Mesenchymal stem cell (in vitro differentiated cells and primary cell): Measurements from ENCODE around the gene ROCK2.
"Not testable (repeated sequence)": the region's sequence is repeated elsewhere in the genome, so short reads cannot be mapped to it uniquely, and the experiment has no call there.

Experiments used
- DNase-seq: peaks from one replicate; pipeline ENCODE4 v3.0.0-alpha.2; 2013
- H2AFZ ChIP-seq: one replicate; pipeline ENCODE4 v1.6.1; 2013; ENCODE audit warnings: low read depth, mild to moderate bottlenecking, control low read depth, inconsistent platforms, low read length, moderate library complexity
- H2AK5ac ChIP-seq: 2 replicates; pipeline ENCODE4 v1.6.1; 2013; ENCODE audit warnings: low read length, moderate library complexity, mild to moderate bottlenecking, inconsistent platforms; ENCODE audit not compliant: severe bottlenecking
- H2BK120ac ChIP-seq: one replicate; pipeline ENCODE4 v1.6.1; 2013; ENCODE audit warnings: low read depth, mild to moderate bottlenecking, inconsistent platforms, low read length, moderate library complexity
- H2BK12ac ChIP-seq, 2 experiments: one replicate each; pipeline ENCODE4 v1.6.1; 2013; ENCODE audit warnings: inconsistent platforms in 2 of 2, low read length in 2 of 2, mild to moderate bottlenecking in 2 of 2, moderate library complexity in 2 of 2, control low read depth in 1 of 2
- H2BK15ac ChIP-seq: one replicate; pipeline ENCODE4 v1.6.1; 2013; ENCODE audit warnings: mild to moderate bottlenecking, low read depth, inconsistent platforms; ENCODE audit not compliant: poor library complexity, severe bottlenecking
- H2BK5ac ChIP-seq: 2 replicates; pipeline ENCODE4 v1.6.1; 2013; ENCODE audit warnings: low read depth, mild to moderate bottlenecking, low read length, control low read depth, inconsistent platforms; ENCODE audit not compliant: poor library complexity, severe bottlenecking
- H3K14ac ChIP-seq, 2 experiments: one replicate each; pipeline ENCODE4 v1.6.1; 2013; ENCODE audit warnings: inconsistent platforms in 2 of 2, low read length in 2 of 2, control low read depth in 1 of 2, mild to moderate bottlenecking in 1 of 2, moderate library complexity in 1 of 2
- H3K18ac ChIP-seq, 2 experiments: one replicate each; pipeline ENCODE4 v1.6.1; 2013; ENCODE audit warnings: inconsistent platforms in 2 of 2, low read length in 2 of 2, control low read depth in 1 of 2, low read depth in 1 of 2, mild to moderate bottlenecking in 1 of 2
- H3K23ac ChIP-seq, 2 experiments: one replicate each; pipeline ENCODE4 v1.6.1; 2013; ENCODE audit warnings: inconsistent platforms in 2 of 2, low read length in 2 of 2, mild to moderate bottlenecking in 2 of 2, moderate library complexity in 2 of 2, control low read depth in 1 of 2
- H3K27ac ChIP-seq: 2 replicates; pipeline ENCODE4 v1.5.1; 2013; ENCODE audit warnings: mild to moderate bottlenecking, moderate library complexity, low read length, control low read depth, inconsistent platforms; ENCODE audit not compliant: poor library complexity, severe bottlenecking
- H3K27me3 ChIP-seq, 2 experiments: 2 replicates each; pipeline versions ENCODE4 v1.6.1 to v1.7.0; 2013; ENCODE audit warnings: low read length in 2 of 2, mild to moderate bottlenecking in 2 of 2, moderate library complexity in 2 of 2, control low read depth in 1 of 2, inconsistent platforms in 1 of 2; ENCODE audit not compliant: control insufficient read depth in 1 of 2, insufficient read depth in 1 of 2
- H3K36me3 ChIP-seq, 2 experiments: 2 replicates each; pipeline versions ENCODE4 v1.6.1 to v1.7.0; 2013; ENCODE audit warnings: low read length in 2 of 2, control low read depth in 1 of 2, inconsistent platforms in 1 of 2, low read depth in 1 of 2, mild to moderate bottlenecking in 1 of 2; ENCODE audit not compliant: insufficient read depth in 2 of 2, control insufficient read depth in 1 of 2
- H3K4ac ChIP-seq, 2 experiments: one replicate each; pipeline ENCODE4 v1.6.1; 2013; ENCODE audit warnings: inconsistent platforms in 2 of 2, low read length in 2 of 2, mild to moderate bottlenecking in 2 of 2, moderate library complexity in 2 of 2, control low read depth in 1 of 2, low read depth in 1 of 2
- H3K4me1 ChIP-seq: 2 replicates; pipeline ENCODE4 v1.6.1; 2013; ENCODE audit warnings: low read depth, low read length, control low read depth; ENCODE audit not compliant: control insufficient read depth, insufficient read depth
- H3K4me2 ChIP-seq: 2 replicates; pipeline ENCODE4 v1.6.1; 2013; ENCODE audit warnings: low read length, mild to moderate bottlenecking, inconsistent platforms; ENCODE audit not compliant: poor library complexity, severe bottlenecking
- H3K4me3 ChIP-seq, 2 experiments: 2 replicates each; pipeline versions ENCODE4 v1.5.1 to v1.7.0; 2013; ENCODE audit warnings: low read length in 2 of 2, mild to moderate bottlenecking in 2 of 2, control low read depth in 1 of 2, low read depth in 1 of 2; ENCODE audit not compliant: insufficient read depth in 1 of 2
- H3K79me1 ChIP-seq: replicated peaks from 2 replicates; pipeline ENCODE4 v1.6.1; 2013; ENCODE audit warnings: mild to moderate bottlenecking, control low read depth, low read length, inconsistent platforms; ENCODE audit not compliant: poor library complexity, severe bottlenecking
- H3K9ac ChIP-seq: 2 replicates; pipeline ENCODE4 v1.7.0; 2013; ENCODE audit warnings: mild to moderate bottlenecking, low read length, moderate library complexity
- H3K9me3 ChIP-seq: 2 replicates; pipeline ENCODE4 v1.7.0; 2013; ENCODE audit warnings: mild to moderate bottlenecking, low read length; ENCODE audit not compliant: control insufficient read depth
- H4K8ac ChIP-seq: one replicate; pipeline ENCODE4 v1.6.1; 2013; ENCODE audit warnings: inconsistent platforms, mild to moderate bottlenecking, low read length, moderate library complexity
- H4K91ac ChIP-seq: one replicate; pipeline ENCODE4 v1.6.1; 2013; ENCODE audit warnings: mild to moderate bottlenecking, low read length, inconsistent platforms
- WGBS: methylation state at CpG from one replicate; pipeline ENCODE4 v1.1.7; 2013; ENCODE audit warnings: mixed read lengths; 5-methylcytosine and 5-hydroxymethylcytosine counted together

ROCK2 gene

GRCh38 chr2:11235583-11235982 is 108.9 kb downstream of the ROCK2 start:
- H3K4me3 ChIP-seq = no peak overlapping the region
- no peak overlapping the region for H2BK120ac ChIP-seq
- H2BK15ac ChIP-seq = no peak overlapping the region
- WGBS = 92% methylated on average over 2 of the region's 2 CpGs
- DNase-seq = no peak
- no peaks in the 10 kb centered on the region for H3K9me3 ChIP-seq
- no peak overlapping the region for H3K14ac ChIP-seq
- no peak overlapping the region for H2AFZ ChIP-seq
- no peak overlapping the region for H2AK5ac ChIP-seq
- H4K91ac ChIP-seq = no peak overlapping the region
- no peaks in the 10 kb centered on the region for H3K27me3 ChIP-seq
- no peak overlapping the region for H3K18ac ChIP-seq
- peaks cover 0 to 16% of the 10 kb centered on the region in 2 experiments for H3K36me3 ChIP-seq
- no peak overlapping the region for H3K4me2 ChIP-seq
- no peaks in the 10 kb centered on the region for H3K4me1 ChIP-seq
- H3K79me1 ChIP-seq = peaks cover 15% of the 10 kb centered on the region
- no peak overlapping the region for H3K23ac ChIP-seq
- H2BK12ac ChIP-seq = no peak overlapping the region
- H3K27ac ChIP-seq = no peak overlapping the region
- no peak overlapping the region for H4K8ac ChIP-seq
- H3K9ac ChIP-seq = no peak overlapping the region
- no peak overlapping the region for H3K4ac ChIP-seq
- no peak overlapping the region for H2BK5ac ChIP-seq

GRCh38 chr2:11234309-11234708 is 110.1 kb downstream of the ROCK2 start:
- no peak overlapping the region for H3K23ac ChIP-seq
- H2BK120ac ChIP-seq = no peak overlapping the region
- H3K4me1 ChIP-seq = no peaks in the 10 kb centered on the region
- no peak overlapping the region for H2BK15ac ChIP-seq
- no peak overlapping the region for H3K27ac ChIP-seq
- H3K4ac ChIP-seq = no peak overlapping the region
- no peak overlapping the region for H2AK5ac ChIP-seq
- peaks cover 0 to 16% of the 10 kb centered on the region in 2 experiments for H3K36me3 ChIP-seq
- peaks cover 10% of the 10 kb centered on the region for H3K79me1 ChIP-seq
- H2BK12ac ChIP-seq = no peak overlapping the region
- no CpG with 5 or more reads among the region's 1 CpG for WGBS
- no peak overlapping the region for H3K18ac ChIP-seq
- no peak overlapping the region for H3K9ac ChIP-seq
- no peaks in the 10 kb centered on the region for H3K9me3 ChIP-seq
- no peak overlapping the region for H3K14ac ChIP-seq
- H2BK5ac ChIP-seq = no peak overlapping the region
- no peak overlapping the region for H4K8ac ChIP-seq
- no peaks in the 10 kb centered on the region for H3K27me3 ChIP-seq
- DNase-seq = peak; percentile 44
- H2AFZ ChIP-seq = no peak overlapping the region
- no peak overlapping the region for H3K4me3 ChIP-seq
- H4K91ac ChIP-seq = no peak overlapping the region
- H3K4me2 ChIP-seq = no peak overlapping the region

GRCh38 chr2:11231193-11231592 is 113.2 kb downstream of the ROCK2 start:
- H3K9ac ChIP-seq, H2BK5ac ChIP-seq, H2BK12ac ChIP-seq, H3K4me3 ChIP-seq, H3K9me3 ChIP-seq, H2AK5ac ChIP-seq, H3K18ac ChIP-seq, H4K8ac ChIP-seq, H3K27me3 ChIP-seq, H3K4me2 ChIP-seq, H2AFZ ChIP-seq, H3K4ac ChIP-seq, H3K4me1 ChIP-seq, H3K14ac ChIP-seq, H4K91ac ChIP-seq, H3K27ac ChIP-seq, DNase-seq, H2BK120ac ChIP-seq, H3K23ac ChIP-seq, H2BK15ac ChIP-seq: not testable (repeated sequence)
- WGBS = 89% methylated on average over 7 of the region's 11 CpGs
- peaks cover 10% of the 10 kb centered on the region for H3K79me1 ChIP-seq
- H3K36me3 ChIP-seq = peaks cover 0 to 22% of the 10 kb centered on the region in 2 experiments

- no peaks in the 10 kb centered on the region for H3K4me1 ChIP-seq
- H3K9ac ChIP-seq = no peak overlapping the region
- H2BK12ac ChIP-seq = no peak overlapping the region
- H3K18ac ChIP-seq = no peak overlapping the region
- H3K4me2 ChIP-seq = no peak overlapping the region
- H3K14ac ChIP-seq = no peak overlapping the region
- no peak overlapping the region for H4K91ac ChIP-seq
- no peak overlapping the region for H2BK120ac ChIP-seq
- H3K36me3 ChIP-seq = peaks cover 0 to 23% of the 10 kb centered on the region in 2 experiments
- H3K27ac ChIP-seq = no peak overlapping the region
- H3K23ac ChIP-seq = no peak overlapping the region
- H3K79me1 ChIP-seq = peaks cover 14% of the 10 kb centered on the region
- no peak overlapping the region for H3K4me3 ChIP-seq
- H2AK5ac ChIP-seq = no peak overlapping the region
- no peak overlapping the region for H2AFZ ChIP-seq
- H4K8ac ChIP-seq = no peak overlapping the region
- H2BK5ac ChIP-seq = no peak overlapping the region
- no peaks in the 10 kb centered on the region for H3K9me3 ChIP-seq
- no peak overlapping the region for H3K4ac ChIP-seq
- H2BK15ac ChIP-seq = no peak overlapping the region
- DNase-seq = no peak
- 88% methylated on average over 1 of the region's 1 CpG for WGBS
- no peaks in the 10 kb centered on the region for H3K27me3 ChIP-seq
These were observed 115.7 kb downstream of the ROCK2 start for GRCh38 chr2:11228692-11229091.
